Prostate gland (tissue), 2 donors: Measurements from ENCODE around the gene USP24. TPM values are rescaled to one million over a fixed set of nuclear protein-coding genes. Genes with fewer than 3 reads are reported as not detected.

ENCODE experiments used
- DNase-seq: peaks from one replicate; pipeline ENCODE4 v3.0.0-alpha.2; 2019; ENCODE audit warnings: low spot score
- H3K27ac ChIP-seq, 2 donors: fragments of 200-600 bp; sonication (generic); 2 replicates each; pipeline ENCODE4 v1.5.1; 2017 to 2019
- H3K27me3 ChIP-seq: fragments of 200-600 bp; sonication (generic); replicated peaks from 2 replicates; pipeline ENCODE4 v1.5.1; 2019; ENCODE audit not compliant: insufficient read depth
- H3K36me3 ChIP-seq, 2 donors: fragments of 200-600 bp; sonication (generic); 1 replicate in 1 of 2; 2 replicates in 1 of 2; pipeline versions ENCODE4 v1.5.1 to v1.8.1; 2017 to 2019
- H3K4me1 ChIP-seq: fragments of 200-600 bp; sonication (generic); replicated peaks from 2 replicates; pipeline ENCODE4 v1.5.1; 2019
- H3K4me3 ChIP-seq, 2 donors: fragments of 200-600 bp; sonication (generic); 2 replicates each; pipeline ENCODE4 v1.5.1; 2017 to 2019
- H3K9me3 ChIP-seq: fragments of 200-600 bp; sonication (generic); 2 replicates; pipeline ENCODE4 v1.5.1; 2017
- CTCF ChIP-seq, 4 experiments: fragments of 200-600 bp in 2 of 4; fragments of 450-650 bp in 2 of 4; sonication (generic) in 2 of 4; IDR thresholded peaks; 1 replicate in 3 of 4; 2 replicates in 1 of 4; pipeline ENCODE4 v1.5.1; 2016 to 2019; ENCODE audit warnings: antibody characterized with exemption in 4 of 4, mild to moderate bottlenecking in 2 of 4, moderate library complexity in 2 of 4
- POLR2A ChIP-seq: fragments of 450-650 bp; IDR thresholded peaks from one replicate; pipeline ENCODE4 v1.6.1; 2016; ENCODE audit warnings: antibody characterized with exemption, mild to moderate bottlenecking
- POLR2AphosphoS5 ChIP-seq: sonication (generic); formaldehyde crosslinking; IDR thresholded peaks from one replicate; pipeline ENCODE4 v1.6.1; 2017; ENCODE audit warnings: antibody characterized with exemption
- WGBS: methylation state at CpG from one replicate; pipeline ENCODE4 v1.1.5; 2018; 5-methylcytosine and 5-hydroxymethylcytosine counted together
- intact Hi-C: fragments of 100-400 bp; cut with DNase I; formaldehyde crosslinking; loops from one replicate; pipeline ENCODE4 v1.14.2; 2022
- total RNA-seq, 2 donors: library from RNA; depleted of rRNA; stranded (reverse); fragments of >200 nt; gene quantifications; one replicate each; pipeline ENCODE4 v1.1.0, GENCODE V29; 2016

Gene USP24
- total RNA-seq, 2 donors from 2014 or later, result 29.7 to 44.6 TPM

GRCh38 chr1:55084257-55084656, 130.9 kb downstream of the USP24 start:
- H3K36me3 ChIP-seq, result peaks cover 0 to 14% of the 10 kb centered on the region in 2 donors
- H3K27ac ChIP-seq, result no peak overlapping the region
- H3K9me3 ChIP-seq, result no peaks in the 10 kb centered on the region
- DNase-seq, result no peak
- H3K27me3 ChIP-seq, result no peaks in the 10 kb centered on the region
- H3K4me3 ChIP-seq, result no peak overlapping the region
- intact Hi-C loops, result no loop called here
- no peaks in the 10 kb centered on the region for H3K4me1 ChIP-seq
- 92% methylated on average over 7 of the region's 7 CpGs for WGBS
- no peak for TF ChIP-seq POLR2A
- TF ChIP-seq POLR2AphosphoS5, result no peak
- no peak for TF ChIP-seq CTCF (IDR thresholded peaks at IDR 0.05)

DNA sequence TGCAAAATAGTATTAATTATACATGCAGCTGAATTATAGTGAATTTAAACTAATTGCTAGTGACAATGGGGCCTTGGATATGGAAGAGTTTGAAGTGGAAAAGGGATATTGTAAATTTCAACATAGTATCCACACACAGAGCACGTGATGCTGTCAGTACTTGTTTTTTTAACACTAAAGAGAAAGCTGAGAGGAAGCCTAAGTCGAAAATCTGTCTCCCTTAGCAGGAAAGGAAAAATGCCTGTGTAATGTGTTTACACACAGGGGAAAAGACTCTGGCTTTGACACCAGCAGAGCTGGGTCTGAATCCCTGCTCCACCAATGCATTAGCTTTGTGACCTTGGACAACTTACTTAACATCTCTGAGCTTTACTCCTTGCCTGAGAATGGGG, 133.3 kb downstream of the USP24 start:
- no peaks in the 10 kb centered on the region for H3K27me3 ChIP-seq
- H3K36me3 ChIP-seq, result peaks cover 0 to 14% of the 10 kb centered on the region in 2 donors
- no peak overlapping the region for H3K27ac ChIP-seq
- TF ChIP-seq CTCF (IDR thresholded peaks at IDR 0.05), result no peak
- no peak for TF ChIP-seq POLR2A
- TF ChIP-seq POLR2AphosphoS5, result no peak
- WGBS, result 70% methylated on average over 2 of the region's 2 CpGs
- intact Hi-C loops, result no loop called here
- H3K4me1 ChIP-seq, result no peaks in the 10 kb centered on the region
- DNase-seq, result no peak
- no peak overlapping the region for H3K4me3 ChIP-seq
- no peaks in the 10 kb centered on the region for H3K9me3 ChIP-seq

- Histone ChIP-seq H3K27ac (no peak overlapping the region), H3K4me1 (no peaks in the 10 kb centered on the region), H3K36me3 (peaks cover 0 to 14% of the 10 kb centered on the region in 2 donors), H3K9me3 (no peaks in the 10 kb centered on the region), H3K4me3 (no peak overlapping the region), H3K27me3 (no peaks in the 10 kb centered on the region)
- 74% methylated on average over 9 of the region's 9 CpGs for WGBS
- no peak for DNase-seq
- intact Hi-C loops, result no loop called here
- TF ChIP-seq POLR2AphosphoS5 (no peak), CTCF (IDR thresholded peaks at IDR 0.05) (no peak), POLR2A (no peak)
Observed at GRCh38 chr1:55081188-55081904, 133.8 kb downstream of the USP24 start.

GRCh38 chr1:55079651-55080050, 135.5 kb downstream of the USP24 start:
- TF ChIP-seq CTCF (IDR thresholded peaks at IDR 0.05) (no peak), POLR2AphosphoS5 (no peak), POLR2A (no peak)
- H3K4me1 ChIP-seq, result no peaks in the 10 kb centered on the region
- 89% methylated on average over 7 of the region's 7 CpGs for WGBS
- no peaks in the 10 kb centered on the region for H3K27me3 ChIP-seq
- H3K36me3 ChIP-seq, result peaks cover 0 to 6% of the 10 kb centered on the region in 2 donors
- no peak overlapping the region for H3K4me3 ChIP-seq
- intact Hi-C loops, result no loop called here
- no peaks in the 10 kb centered on the region for H3K9me3 ChIP-seq
- DNase-seq, result no peak
- H3K27ac ChIP-seq, result no peak overlapping the region

DNA sequence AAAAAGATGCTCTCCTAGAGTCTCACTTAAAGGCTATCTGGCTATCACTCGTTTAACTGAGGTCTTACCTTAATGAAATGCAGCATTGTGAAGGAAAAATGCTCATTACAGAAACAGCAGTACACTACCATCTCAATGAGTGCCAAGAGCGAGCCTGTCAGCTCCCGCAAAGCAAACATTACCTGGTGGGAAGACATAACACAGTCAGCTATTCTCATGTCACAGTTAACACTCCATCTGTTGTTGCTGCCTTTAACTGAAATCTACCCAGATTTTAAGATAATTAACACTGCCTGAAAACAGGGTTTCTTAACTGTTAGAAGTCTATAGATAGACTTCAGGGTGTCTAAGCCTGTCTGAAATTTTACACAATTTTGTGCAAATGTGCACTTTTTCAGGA, 136.7 kb downstream of the USP24 start:
- H3K36me3 ChIP-seq, result peaks cover 4 to 7% of the 10 kb centered on the region in 2 donors
- intact Hi-C loops, result no loop called here
- H3K4me1 ChIP-seq, result no peaks in the 10 kb centered on the region
- DNase-seq, result no peak
- H3K27me3 ChIP-seq, result no peaks in the 10 kb centered on the region
- 57% methylated on average over 3 of the region's 3 CpGs for whole genome bisulfite sequencing
- no peak for TF ChIP-seq CTCF (IDR thresholded peaks at IDR 0.05)
- no peak for TF ChIP-seq POLR2A
- H3K9me3 ChIP-seq, result no peaks in the 10 kb centered on the region
- no peak overlapping the region for H3K4me3 ChIP-seq
- no peak overlapping the region for H3K27ac ChIP-seq
